AG08395 (cell line): ENCODE measurements around the gene CSF2.

Experiments used
- DNase-seq: peaks from one replicate; pipeline ENCODE4 v3.0.0; 2012; ENCODE audit warnings: mixed read lengths, low spot score

Gene CSF2

DNA sequence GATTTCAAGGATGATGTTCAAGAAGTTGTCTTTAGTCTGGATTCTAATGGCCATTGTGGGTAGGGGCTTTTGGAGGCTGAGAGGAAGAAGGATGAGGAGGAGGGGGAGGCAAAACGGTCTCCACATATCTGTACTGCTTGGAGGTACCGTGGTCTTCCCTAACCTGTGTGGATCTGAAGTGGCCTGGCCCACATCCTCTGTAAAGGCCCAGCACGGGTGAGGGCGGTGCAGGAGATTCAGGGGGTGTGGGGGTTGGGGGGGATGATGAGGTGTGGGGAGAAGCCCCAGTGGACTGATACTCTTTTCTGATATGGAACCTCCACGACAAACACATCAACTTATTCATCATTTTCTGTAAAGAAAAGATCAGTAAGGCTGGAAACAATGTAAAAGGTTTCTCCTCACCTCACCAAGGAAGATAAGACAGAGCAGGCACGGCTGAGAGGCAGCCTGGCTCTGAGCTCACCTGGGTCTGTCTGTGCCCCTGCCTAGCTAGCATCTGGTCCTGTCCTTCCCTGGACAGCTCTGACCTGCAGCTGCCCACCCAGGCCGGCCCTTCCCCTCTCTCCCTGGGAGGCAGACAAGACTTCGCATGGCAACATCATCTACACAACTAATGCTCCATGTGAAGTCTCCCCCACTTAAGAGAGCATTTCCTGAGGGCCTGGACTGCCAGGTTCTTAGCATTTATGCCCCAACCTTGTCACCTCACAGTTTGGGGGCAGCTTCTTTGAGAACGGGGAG lies 18.7 kb upstream of the CSF2 start:
- DNase-seq: no peak

DNA sequence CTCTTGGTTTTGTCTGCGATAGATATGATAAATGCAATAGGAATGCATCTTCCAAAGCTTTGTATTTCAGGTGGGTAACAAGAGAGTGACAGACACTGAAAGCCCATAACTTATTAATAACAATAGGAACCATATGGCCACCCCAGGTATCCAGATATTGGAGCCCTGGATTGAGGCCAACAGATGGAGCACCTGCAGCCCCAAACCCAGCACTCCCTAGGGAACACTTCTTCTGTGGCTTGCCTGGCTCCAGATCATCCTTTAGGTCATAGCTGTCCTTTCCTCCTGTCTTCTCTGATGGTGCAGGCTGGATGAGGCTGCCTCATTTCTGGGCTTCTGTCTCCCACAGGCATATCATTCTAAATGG lies 18.2 kb upstream of the CSF2 start:
- DNase-seq: no peak

DNA sequence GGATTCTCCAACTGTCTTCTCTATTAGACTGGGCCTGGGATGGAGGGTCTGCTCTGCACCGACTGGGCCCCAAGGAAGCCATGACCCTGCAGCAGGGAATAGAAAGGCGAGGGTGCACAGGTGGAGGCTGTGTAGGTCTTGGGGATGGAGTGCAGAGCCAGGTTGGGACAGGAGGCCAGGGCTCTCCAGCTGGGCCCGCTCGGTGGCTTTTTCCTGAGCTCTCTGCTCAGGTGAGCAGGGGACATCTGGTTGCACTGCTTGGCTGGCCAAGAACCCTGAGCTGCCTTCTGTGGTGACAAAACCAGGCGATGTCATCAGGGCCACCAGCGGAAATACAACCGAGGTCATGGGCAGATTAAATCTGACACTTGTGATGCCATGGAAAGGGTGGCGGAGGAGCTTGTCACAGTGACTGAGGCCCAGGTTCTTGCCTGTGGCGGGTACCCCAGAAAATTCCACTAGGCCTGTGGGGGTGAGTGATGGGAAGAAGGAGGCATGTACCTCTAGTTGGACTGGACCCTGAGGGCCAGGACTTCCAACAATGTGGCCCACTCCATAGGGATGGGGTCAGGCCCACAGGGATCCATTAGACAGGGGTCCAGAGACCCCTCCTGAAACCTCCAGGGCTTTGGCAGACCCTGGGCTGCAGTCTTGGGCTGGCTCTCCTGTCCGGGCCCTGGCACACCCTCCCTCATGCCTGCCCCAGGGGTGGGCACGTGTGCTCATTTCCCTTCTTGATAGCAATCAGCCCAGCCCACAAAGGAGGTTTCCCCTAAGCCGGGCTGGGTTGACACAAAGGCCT lies 17.6 kb upstream of the CSF2 start:
- DNase-seq: no peak

DNA sequence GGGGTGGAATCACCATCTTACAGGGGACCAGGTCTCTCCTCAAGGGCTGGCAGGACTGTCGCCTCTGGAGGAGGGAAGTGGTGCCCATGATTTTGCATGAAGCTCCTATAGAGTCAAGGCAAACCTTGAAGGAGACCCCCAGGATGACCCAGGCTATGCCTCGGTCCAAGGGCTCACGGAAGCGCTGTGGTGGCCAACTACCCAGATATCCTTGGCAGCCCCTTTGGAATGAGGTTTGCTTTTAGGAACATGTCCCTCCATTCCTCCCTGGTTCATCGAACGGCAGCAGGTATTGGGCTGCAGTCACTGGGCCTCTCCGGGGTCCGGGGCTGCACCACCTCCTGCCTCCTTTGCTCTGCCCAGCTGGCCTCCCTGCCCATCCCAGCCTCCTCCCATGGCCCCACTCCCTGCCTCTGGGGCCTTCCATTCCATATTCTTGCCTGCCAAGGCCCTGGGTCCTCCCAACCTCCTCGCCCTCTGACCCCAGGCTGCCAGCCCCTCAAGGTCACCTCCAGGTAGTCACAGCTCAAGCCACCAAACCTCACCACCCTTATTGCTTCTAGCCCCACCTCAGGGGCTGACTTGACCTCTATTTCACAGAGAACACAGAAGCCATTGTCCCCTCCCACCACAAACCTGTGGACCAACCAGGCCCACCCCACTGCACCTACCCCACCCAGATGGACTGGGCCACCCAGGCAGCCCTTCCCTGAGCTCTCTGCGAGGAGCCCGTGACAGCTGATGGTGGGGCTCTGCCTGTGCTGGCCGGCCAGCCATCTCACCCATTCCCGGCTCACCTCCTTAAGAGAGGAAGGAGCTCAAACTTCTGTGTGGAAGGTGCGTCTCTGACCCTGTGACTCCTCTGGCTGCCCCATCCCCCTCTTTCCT lies 16.7 kb upstream of the CSF2 start:
- no peak for DNase-seq

DNA sequence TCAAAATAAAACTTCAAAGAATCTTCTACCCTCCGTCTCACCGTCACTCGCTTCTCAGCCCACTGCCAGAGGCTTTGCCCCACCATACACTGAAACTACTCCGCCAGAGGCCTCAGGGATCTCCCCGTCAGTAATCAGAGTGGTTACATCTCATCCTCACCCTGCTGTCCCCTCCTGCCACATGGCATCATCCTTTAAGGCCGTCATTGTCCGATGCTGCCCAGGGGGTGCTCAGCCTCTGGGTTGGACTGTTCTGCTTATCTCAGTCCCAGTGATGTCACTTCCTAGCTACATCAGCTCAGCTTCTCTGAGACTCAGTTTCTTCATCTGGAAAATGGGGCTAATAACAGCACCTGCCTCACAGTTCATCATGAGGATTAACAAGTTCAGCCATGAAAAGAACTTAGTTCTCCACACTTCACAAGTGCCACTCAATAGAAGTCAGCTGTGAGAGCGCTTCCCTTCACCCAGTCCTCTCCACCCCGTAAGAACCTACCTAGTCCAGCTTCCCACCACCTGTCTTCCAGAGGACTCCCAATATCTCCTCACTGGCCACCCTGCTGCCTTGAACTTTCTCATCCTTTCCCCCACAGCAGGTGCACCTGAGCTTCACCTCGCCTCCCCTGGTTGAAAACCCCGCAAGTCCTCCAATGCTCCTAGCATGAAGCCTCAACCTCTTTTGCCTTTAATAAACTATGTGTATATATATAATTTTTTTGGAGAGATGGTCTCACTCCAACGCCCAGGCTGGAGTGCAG lies 15.9 kb upstream of the CSF2 start:
- no peak for DNase-seq

DNA sequence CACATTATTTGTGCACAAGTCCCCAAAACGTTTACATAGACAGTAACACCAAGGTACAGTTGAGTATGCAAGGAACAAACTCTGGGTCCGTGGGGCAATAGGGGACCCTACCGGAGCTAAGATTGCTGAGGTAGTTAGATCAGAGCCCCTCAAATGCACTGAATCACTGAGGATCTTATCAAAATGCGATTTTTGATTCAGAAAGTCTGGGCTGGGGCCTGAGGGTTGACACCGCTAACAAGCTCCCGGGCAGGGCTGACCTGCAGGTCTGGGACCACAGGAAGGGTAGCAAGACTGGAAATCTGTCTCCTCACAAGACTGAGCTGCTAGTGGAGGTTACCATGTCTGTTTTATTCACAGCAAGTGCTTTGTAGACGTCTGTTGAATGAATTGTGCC lies 14.9 kb upstream of the CSF2 start:
- DNase-seq: no peak

DNA sequence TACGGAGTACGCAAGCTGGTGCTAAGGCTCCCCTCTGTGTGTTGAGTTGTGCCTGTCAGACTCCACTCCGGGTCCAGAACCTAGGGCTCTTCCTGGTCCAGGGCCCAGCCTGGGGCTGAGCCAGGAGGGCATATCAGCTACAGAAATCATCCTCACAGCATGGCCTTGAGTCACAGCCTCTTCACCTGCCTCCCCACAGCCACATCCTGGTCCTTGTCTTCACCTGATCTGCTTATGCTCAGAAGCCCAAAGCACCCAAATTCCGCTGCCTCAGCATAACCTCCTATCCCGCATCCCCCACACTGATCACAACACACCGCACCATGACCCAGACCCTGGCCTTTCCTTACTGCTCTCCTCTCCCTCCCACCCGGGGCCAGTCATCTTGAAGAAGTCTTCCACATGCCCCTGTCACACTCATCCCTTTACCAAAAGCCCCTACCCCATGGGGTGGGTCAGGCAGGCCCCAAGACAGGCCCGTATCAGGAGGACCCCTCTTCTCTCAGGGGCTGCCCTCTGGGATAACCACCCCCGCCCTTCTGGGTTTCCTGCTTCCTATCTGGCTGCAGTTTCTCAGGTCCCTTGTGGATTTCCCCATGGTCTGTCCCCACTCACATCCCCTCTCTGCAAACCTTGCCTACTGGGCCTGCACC lies 14.4 kb upstream of the CSF2 start:
- no peak for DNase-seq

DNA sequence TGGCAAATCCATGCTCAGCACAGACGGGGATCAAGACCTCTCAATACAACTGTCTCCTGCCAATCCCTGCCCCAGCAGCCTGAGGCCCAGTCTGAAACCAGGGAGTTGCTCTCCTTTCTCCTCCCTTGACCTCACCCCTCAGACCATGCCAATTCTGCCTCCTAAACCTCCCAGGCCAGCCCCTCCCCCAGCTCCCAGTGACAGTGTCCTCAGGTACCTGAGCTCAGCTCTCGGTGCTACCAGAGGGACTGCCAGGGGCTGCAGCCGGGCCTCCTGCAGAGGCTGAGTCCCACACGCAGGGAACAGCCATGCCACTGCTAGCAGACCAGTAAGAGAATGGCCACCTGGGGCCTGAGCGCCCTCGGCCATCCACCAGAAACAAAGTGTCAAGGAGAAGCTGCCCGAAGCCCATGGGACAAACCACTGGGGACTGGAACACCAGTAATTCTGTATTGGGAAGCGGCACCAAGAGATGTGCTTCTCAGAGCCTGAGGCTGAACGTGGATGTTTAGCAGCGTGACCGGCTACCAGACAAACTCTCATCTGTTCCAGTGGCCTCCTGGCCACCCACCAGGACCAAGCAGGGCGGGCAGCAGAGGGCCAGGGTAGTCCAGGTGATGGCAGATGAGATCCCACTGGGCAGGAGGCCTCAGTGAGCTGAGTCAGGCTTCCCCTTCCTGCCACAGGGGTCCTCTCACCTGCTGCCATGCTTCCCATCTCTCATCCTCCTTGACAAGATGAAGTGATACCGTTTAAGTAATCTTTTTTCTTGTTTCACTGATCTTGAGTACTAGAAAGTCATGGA lies 13.7 kb upstream of the CSF2 start:
- DNase-seq: no peak

DNA sequence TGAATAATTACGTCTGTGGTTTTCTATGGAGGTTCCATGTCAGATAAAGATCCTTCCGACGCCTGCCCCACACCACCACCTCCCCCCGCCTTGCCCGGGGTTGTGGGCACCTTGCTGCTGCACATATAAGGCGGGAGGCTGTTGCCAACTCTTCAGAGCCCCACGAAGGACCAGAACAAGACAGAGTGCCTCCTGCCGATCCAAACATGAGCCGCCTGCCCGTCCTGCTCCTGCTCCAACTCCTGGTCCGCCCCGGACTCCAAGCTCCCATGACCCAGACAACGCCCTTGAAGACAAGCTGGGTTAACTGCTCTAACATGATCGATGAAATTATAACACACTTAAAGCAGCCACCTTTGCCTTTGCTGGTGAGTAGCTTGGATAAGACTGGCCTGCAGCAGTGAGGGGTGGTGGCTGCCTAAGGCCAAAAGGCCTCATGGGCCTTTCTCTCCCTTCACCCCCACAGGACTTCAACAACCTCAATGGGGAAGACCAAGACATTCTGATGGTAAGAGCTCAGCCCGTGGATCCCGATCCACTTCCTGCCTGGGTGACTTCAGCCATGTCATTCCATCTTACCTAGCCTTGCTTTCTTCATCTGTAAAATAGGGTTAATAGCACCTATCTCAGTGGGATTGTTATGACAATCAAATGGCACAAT lies 13.0 kb upstream of the CSF2 start, which contains the start of gene IL3:
Gene IL3 (plus strand): TSS at position 155 of the 661 bp plus-strand sequence. CDS start 52 bp downstream, at position 207.
- DNase-seq: no peak

DNA sequence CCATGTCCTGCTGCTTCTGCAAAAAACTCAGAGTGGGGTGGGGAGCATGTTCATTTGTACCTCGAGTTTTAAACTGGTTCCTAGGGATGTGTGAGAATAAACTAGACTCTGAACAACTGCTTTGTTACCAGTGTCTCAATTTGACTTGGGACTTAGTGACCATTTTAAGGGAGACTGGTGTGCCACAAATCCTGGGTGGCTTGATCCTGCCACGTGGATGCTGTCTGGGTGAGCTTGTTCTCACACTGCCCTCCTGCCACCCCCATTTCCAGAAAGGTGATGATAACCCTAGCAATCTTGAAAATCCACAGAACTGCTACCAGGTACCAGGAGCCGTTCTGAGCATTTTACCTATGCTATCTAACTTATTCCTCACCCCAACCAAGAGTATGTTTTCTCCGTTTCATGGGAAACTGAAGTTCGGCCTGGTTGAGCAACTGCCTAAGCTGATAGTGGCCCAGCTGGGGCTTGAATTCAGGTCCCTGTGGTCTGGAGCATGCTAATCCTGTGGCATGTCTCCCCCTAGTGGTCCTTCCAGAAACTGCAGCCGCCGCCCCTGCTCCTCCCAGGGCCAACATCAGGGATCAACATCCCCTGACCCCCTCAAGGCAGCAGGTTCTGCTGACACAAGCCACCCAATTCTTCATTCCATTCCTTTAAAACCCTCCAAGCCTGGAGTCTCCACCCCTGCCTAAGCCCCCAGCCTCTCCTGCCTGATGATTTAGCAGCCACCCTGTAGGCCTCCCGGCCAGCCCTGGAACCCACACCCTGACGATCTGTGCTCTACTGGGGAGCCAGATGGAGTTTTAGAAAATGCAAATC lies 10.3 kb upstream of the CSF2 start:
- peak; percentile 83 for DNase-seq

DNA sequence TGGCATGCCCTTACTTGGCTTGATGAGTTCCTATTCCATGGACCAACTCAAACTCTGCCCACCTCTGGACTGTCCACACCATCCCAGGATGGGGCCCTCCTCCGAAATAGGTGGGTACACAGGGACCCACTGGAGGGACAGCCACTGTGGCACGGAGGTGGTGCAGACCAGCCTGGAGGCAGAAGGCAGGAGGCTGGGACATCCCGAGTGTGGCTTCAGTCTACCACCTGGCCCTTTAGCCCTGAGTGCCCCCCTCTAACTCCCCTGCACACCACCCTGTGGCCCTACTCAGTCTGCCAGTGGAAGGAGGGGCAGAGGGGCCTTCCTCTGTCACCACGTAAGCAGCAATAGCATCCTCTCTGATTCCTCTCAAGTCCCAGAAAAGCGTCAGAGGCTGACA lies 9.4 kb upstream of the CSF2 start:
- no peak for DNase-seq

DNA sequence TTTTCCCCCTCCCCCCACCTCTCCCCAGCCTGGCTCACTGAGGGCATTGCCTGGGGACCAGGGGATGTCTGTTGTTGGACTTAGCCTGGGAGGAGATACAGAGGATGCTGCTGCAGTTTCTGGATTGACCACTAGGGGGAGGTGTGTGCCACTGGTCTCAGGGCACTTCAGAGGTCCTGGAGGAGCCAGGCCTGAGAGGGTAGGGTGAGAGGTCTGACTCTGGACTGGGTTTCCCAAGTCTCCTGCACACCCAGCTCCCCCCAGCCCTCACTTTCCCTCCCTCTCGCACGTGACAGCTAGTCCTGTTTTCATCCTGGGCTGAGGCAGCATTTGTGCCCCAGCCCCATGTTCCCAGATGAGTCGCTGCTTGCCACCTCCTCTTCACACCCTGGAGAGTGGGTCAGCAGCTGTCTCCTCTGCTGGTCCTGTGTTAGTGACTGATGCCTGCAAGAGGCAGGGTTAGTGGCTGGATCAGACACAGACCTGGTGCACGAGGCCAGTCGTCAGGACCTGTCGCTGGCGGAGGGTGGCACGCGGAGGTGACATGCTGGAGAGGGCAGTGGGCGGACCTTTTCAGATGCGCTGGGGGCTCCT lies 8.8 kb upstream of the CSF2 start:
- peak; percentile 88 for DNase-seq

DNA sequence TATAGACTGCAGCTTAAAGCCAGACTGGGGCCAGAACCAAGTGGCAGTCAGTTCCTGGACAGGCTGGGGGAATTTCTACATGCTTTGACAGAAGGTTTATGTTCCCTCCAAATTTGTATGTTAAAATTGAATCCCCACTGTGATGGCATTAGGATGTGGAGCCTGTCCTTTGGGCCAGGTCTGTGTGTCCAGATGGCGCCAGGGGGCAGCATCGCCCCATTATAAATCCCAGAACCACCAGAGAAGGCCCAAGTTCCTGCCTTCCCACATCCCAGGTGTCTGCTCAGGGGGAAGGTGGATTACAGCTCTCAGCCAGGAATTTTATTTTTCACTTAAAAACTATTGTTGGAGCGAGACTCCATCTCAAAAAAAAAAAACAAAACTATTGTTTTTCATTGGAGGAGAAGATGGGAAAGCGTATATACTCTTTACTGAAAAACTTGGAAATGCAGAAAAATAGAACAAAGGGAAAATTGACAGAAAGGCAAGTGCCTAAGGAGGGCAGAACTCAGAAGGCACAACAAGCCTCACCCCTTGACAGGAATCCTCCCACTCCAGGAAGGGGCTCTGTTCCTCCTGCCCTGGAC lies 8.1 kb upstream of the CSF2 start:
- DNase-seq: peak; percentile 82

DNA sequence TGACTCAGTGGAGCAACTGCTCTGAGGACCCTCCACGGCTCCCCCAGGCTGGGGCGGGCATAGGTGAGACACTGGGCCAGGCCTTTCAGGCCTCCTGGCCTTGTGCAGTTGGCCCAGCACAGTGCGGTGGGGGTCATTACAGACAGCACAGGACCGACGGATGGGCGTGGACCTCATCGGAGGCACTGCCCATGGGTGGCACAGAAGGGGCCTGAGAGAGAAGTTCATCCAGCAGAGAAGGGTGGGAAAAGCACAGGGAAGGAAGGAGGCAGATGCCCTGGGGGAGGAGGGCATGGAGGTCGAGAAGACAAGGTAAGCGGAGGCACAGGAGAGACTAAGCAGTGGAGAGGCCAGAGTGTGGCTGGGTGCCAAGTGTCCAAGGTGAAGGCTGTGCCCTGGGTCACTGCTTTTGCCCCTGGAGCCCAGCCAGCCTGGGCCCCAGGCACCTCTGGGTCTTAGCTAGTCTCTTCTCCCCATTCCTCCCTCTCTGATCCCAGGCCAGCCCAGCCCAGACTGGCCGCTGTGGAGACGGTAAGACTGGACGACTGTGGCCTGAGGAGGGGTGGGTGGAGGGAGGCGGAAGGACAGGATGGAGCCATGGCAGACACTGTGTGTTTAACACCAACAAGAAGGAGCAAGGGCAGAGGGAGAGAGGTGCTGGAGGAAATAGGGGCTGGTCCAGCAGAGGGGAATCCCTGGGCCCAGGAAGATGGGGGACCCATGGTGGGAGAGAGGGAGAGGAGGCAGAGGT lies 7.5 kb upstream of the CSF2 start:
- no peak for DNase-seq

DNA sequence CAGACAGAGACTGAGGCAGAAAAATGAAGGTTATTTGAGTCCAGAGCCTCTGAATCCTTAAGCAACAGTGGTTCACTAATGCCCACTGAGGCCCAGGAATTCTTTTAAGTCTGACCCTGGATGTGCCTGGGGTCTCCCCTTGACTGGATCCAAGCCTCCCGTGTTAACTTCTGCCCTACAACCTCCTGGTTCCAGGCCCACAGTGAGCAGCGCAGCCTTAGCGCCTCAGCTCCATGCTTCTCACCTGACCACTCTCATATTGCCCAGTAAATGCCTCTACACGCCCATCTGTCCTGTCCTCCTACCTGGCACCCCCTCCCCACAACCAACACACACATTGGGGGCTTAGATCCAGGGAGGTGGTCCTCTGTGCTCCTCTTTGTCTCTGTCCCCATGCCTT lies 6.7 kb upstream of the CSF2 start:
- DNase-seq: no peak

DNA sequence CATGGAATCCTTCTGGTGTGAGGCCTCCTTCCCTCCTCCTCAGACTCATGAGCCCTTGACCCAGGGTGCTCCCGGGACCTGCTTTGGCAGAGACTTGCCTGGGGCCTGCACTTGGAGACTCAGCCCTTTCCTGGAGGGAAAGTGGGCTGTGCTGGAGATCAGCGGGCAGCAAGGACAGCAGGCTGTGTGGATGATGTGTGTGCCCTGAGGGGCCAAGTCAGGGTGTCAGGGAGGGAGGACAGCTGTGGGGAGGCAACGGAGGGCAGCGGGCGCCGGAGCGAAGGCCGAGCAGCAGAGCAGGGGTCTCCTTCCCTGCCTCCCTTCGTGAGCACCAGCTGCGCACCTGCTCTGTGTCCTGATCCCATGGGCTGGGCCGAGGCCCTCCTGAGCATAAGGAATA lies 6.1 kb upstream of the CSF2 start:
- no peak for DNase-seq
